ENCODE data around the gene ADPRHL1. TPM values are rescaled to one million over a fixed set of nuclear protein-coding genes. Genes with fewer than 3 reads are reported as not detected.

ADPRHL1 gene
- polyA plus RNA-seq, 1 donor (not counting 4 experiments of a cell fraction or from before 2014, with no cell fraction given): 1.2 TPM

- DNase-seq (ENCODE audit: low read depth, low spot score) (peak; percentile 66), FAIRE-seq (no peak)
- H3K9me1 ChIP-seq (ENCODE audit: control insufficient read depth, extremely low read depth, insufficient read depth, low read length): no peaks in the 10 kb centered on the region
- no peaks in the 10 kb centered on the region for H3K27me3 ChIP-seq (ENCODE audit: control insufficient read depth, extremely low read depth, insufficient read depth, low read length)
- peaks cover 8 to 14% of the 10 kb centered on the region in 2 experiments for H3K36me3 ChIP-seq (ENCODE audit: control insufficient read depth in 2 of 2, extremely low read depth in 1 of 2, insufficient read depth in 2 of 2, low read length in 2 of 2)
- H3K4me1 ChIP-seq (ENCODE audit: control insufficient read depth, extremely low read depth, insufficient read depth, low read length): peaks cover 33% of the 10 kb centered on the region
- no peaks in the 10 kb centered on the region for H4K20me1 ChIP-seq (ENCODE audit: control insufficient read depth, extremely low read depth, insufficient read depth, low read length)
- H3K79me2 ChIP-seq (ENCODE audit: control insufficient read depth, insufficient read depth, low read length): peaks cover 80% of the 10 kb centered on the region
- no peaks in the 10 kb centered on the region for H3K9me3 ChIP-seq (ENCODE audit: control insufficient read depth, low read depth, low read length)
- dilution Hi-C loops (cut with MboI; ENCODE audit: extremely low pct_ligation_motif_present, low sequenced_read_pairs): no loop called here
- H3K27ac ChIP-seq (ENCODE audit: control insufficient read depth, insufficient read depth, low read length): peak within 1 kb of the TSS; percentile 60
- peak within 1 kb of the TSS; percentile 50 for H2AFZ ChIP-seq (ENCODE audit: control insufficient read depth, low read length)
- peak within 1 kb of the TSS; percentile 78 to 93 (median 87) for H3K4me3 ChIP-seq (ENCODE audit: control insufficient read depth in 2 of 3, extremely low read depth in 1 of 3, insufficient read depth in 2 of 3, low read depth in 1 of 3, low read length in 3 of 3)
- peak within 1 kb of the TSS; percentile 87 for H3K9ac ChIP-seq (ENCODE audit: control insufficient read depth, extremely low read depth, insufficient read depth, low read length)
- TF ChIP-seq, protein P1, sequence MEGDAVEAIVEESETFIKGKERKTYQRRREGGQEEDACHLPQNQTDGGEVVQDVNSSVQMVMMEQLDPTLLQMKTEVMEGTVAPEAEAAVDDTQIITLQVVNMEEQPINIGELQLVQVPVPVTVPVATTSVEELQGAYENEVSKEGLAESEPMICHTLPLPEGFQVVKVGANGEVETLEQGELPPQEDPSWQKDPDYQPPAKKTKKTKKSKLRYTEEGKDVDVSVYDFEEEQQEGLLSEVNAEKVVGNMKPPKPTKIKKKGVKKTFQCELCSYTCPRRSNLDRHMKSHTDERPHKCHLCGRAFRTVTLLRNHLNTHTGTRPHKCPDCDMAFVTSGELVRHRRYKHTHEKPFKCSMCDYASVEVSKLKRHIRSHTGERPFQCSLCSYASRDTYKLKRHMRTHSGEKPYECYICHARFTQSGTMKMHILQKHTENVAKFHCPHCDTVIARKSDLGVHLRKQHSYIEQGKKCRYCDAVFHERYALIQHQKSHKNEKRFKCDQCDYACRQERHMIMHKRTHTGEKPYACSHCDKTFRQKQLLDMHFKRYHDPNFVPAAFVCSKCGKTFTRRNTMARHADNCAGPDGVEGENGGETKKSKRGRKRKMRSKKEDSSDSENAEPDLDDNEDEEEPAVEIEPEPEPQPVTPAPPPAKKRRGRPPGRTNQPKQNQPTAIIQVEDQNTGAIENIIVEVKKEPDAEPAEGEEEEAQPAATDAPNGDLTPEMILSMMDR (optimal IDR thresholded peaks at IDR 0.05 in 1 of 3, IDR thresholded peaks at IDR 0.05 in 1 of 3, conservative IDR thresholded peaks at IDR 0.05 in 1 of 3; ENCODE audit: extremely low read depth in 1 of 3, insufficient read depth in 2 of 3, low read length in 3 of 3): no peak
- no peak for TF ChIP-seq EZH2 (IDR thresholded peaks at IDR 0.05; ENCODE audit: low read length)
- H3K4me2 ChIP-seq (ENCODE audit: control insufficient read depth, extremely low read depth, insufficient read depth, low read depth, low read length): peak within 1 kb of the TSS; percentile 87
Measured at GRCh38 chr13:113490496-113491417, 37.5 kb upstream of the ADPRHL1 start, which contains the start of gene DCUN1D2. Gene DCUN1D2, minus strand, starts transcription at chr13:113490711. Its CDS starts 42 bp downstream, at chr13:113490669.

- dilution Hi-C loops (cut with MboI; ENCODE audit: extremely low pct_ligation_motif_present, low sequenced_read_pairs): no loop called here
- FAIRE-seq (no peak), DNase-seq (ENCODE audit: low read depth, low spot score) (no peak)
- peaks cover 33% of the 10 kb centered on the region for H3K4me1 ChIP-seq (ENCODE audit: control insufficient read depth, extremely low read depth, insufficient read depth, low read length)
- H3K27ac ChIP-seq (ENCODE audit: control insufficient read depth, insufficient read depth, low read length): peak overlapping the region; percentile 60
- H3K9me1 ChIP-seq (ENCODE audit: control insufficient read depth, extremely low read depth, insufficient read depth, low read length): no peaks in the 10 kb centered on the region
- H3K79me2 ChIP-seq (ENCODE audit: control insufficient read depth, insufficient read depth, low read length): peaks cover 79% of the 10 kb centered on the region
- peaks cover under 1 to 8% of the 10 kb centered on the region in 2 experiments for H3K36me3 ChIP-seq (ENCODE audit: control insufficient read depth in 2 of 2, extremely low read depth in 1 of 2, insufficient read depth in 2 of 2, low read length in 2 of 2)
- no peaks in the 10 kb centered on the region for H3K27me3 ChIP-seq (ENCODE audit: control insufficient read depth, extremely low read depth, insufficient read depth, low read length)
- no peaks in the 10 kb centered on the region for H4K20me1 ChIP-seq (ENCODE audit: control insufficient read depth, extremely low read depth, insufficient read depth, low read length)
- peak overlapping the region; percentile 50 for H2AFZ ChIP-seq (ENCODE audit: control insufficient read depth, low read length)
- peak overlapping the region; percentile 87 for H3K4me2 ChIP-seq (ENCODE audit: control insufficient read depth, extremely low read depth, insufficient read depth, low read depth, low read length)
- H3K4me3 ChIP-seq (ENCODE audit: control insufficient read depth in 2 of 3, extremely low read depth in 1 of 3, insufficient read depth in 2 of 3, low read depth in 1 of 3, low read length in 3 of 3): peak overlapping the region; percentile 78 to 93 (median 87)
- H3K9me3 ChIP-seq (ENCODE audit: control insufficient read depth, low read depth, low read length): no peaks in the 10 kb centered on the region
- TF ChIP-seq, protein P1 (optimal IDR thresholded peaks at IDR 0.05 in 1 of 3, IDR thresholded peaks at IDR 0.05 in 1 of 3, conservative IDR thresholded peaks at IDR 0.05 in 1 of 3; ENCODE audit: extremely low read depth in 1 of 3, insufficient read depth in 2 of 3, low read length in 3 of 3): no peak
- no peak for TF ChIP-seq EZH2 (IDR thresholded peaks at IDR 0.05; ENCODE audit: low read length)
- H3K9ac ChIP-seq (ENCODE audit: control insufficient read depth, extremely low read depth, insufficient read depth, low read length): peak overlapping the region; percentile 87
Measured at GRCh38 chr13:113489549-113490495, 36.5 kb upstream of the ADPRHL1 start.

Data from keratinocyte (primary cell).